ENCODE data around the gene SGMS2. TPM values are rescaled to one million over a fixed set of nuclear protein-coding genes. Genes with fewer than 3 reads are reported as not detected.

Gene SGMS2
- polyA plus RNA-seq, 3 donors = 20.8 to 32.7 (median 23.0) TPM

DNA sequence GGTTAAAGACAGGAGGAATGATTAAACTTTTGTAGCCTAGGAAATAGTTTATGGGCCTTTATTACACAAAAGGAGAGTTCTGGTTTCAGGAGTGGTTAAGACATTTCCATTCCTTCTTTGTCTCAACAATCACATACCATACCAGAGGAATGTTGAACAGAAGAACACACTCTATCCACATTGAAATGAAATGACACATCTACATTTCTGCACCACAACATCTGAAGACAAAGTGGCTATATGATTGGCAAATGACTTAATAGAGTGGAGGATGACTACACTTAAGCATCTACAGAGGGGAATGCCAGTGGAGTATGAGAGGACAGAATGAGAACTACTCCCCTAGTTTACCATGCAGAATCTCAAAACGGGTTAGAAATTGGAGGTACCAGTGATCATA, 114.6 kb downstream of the SGMS2 start:
- WGBS (ENCODE audit: insufficient coverage) = no CpG with 5 or more reads among the region's 1 CpG
- Histone ChIP-seq H3K27ac (ENCODE audit: low read depth in 1 of 2, low read length in 2 of 2) (no peak overlapping the region), H3K79me2 (ENCODE audit: insufficient read depth, low read length) (no peaks in the 10 kb centered on the region), H3K4me1 (ENCODE audit: control insufficient read depth in 1 of 2, insufficient read depth in 2 of 2, low read length in 2 of 2) (peaks cover 8 to 11% of the 10 kb centered on the region in 2 donors), H3K36me3 (replicated peaks in 1 of 2; ENCODE audit: control insufficient read depth in 1 of 2, insufficient read depth in 2 of 2, low read length in 2 of 2) (no peaks in the 10 kb centered on the region), H3K9me3 (replicated peaks in 1 of 2; ENCODE audit: control insufficient read depth in 1 of 2, insufficient read depth in 1 of 2, low read length in 2 of 2) (no peaks in the 10 kb centered on the region), H3K9ac (ENCODE audit: insufficient read depth, low read length, poor library complexity, severe bottlenecking) (no peak overlapping the region), H3K4me3 (replicated peaks in 1 of 3; ENCODE audit: low read depth in 2 of 3, low read length in 3 of 3) (no peak overlapping the region), H2AFZ (ENCODE audit: insufficient read depth, low read depth, low read length, poor library complexity, severe bottlenecking) (no peak overlapping the region), H3K27me3 (ENCODE audit: control insufficient read depth in 2 of 2, insufficient read depth in 2 of 2, low read length in 2 of 2) (no peaks in the 10 kb centered on the region), H4K20me1 (ENCODE audit: insufficient read depth, low read length) (no peaks in the 10 kb centered on the region), H3K4me2 (replicated peaks; ENCODE audit: extremely low read depth, low read length, poor library complexity, severe bottlenecking) (no peak overlapping the region)
- no peak for DNase-seq
- Mint-ChIP-seq H3K4me3 (no peak overlapping the region), H3K9me3 (peaks cover 0 to 3% (median 0%) of the 10 kb centered on the region in 7 donors), H3K27ac (no peak overlapping the region), H3K27me3 (ENCODE audit: low read depth in 3 of 3) (no peaks in the 10 kb centered on the region), H3K36me3 (no peaks in the 10 kb centered on the region), H3K4me1 (peaks cover 14% of the 10 kb centered on the region)
- intact Hi-C loops (cut with micrococcal nuclease) = loop anchor here in 1 of 2 donors (10.0 kb wide), 1 partner anchor 45 kb away; the partner anchor contains the start of gene HADH
- TF ChIP-seq, protein P1, sequence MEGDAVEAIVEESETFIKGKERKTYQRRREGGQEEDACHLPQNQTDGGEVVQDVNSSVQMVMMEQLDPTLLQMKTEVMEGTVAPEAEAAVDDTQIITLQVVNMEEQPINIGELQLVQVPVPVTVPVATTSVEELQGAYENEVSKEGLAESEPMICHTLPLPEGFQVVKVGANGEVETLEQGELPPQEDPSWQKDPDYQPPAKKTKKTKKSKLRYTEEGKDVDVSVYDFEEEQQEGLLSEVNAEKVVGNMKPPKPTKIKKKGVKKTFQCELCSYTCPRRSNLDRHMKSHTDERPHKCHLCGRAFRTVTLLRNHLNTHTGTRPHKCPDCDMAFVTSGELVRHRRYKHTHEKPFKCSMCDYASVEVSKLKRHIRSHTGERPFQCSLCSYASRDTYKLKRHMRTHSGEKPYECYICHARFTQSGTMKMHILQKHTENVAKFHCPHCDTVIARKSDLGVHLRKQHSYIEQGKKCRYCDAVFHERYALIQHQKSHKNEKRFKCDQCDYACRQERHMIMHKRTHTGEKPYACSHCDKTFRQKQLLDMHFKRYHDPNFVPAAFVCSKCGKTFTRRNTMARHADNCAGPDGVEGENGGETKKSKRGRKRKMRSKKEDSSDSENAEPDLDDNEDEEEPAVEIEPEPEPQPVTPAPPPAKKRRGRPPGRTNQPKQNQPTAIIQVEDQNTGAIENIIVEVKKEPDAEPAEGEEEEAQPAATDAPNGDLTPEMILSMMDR (IDR thresholded peaks at IDR 0.05) = no peak

DNA sequence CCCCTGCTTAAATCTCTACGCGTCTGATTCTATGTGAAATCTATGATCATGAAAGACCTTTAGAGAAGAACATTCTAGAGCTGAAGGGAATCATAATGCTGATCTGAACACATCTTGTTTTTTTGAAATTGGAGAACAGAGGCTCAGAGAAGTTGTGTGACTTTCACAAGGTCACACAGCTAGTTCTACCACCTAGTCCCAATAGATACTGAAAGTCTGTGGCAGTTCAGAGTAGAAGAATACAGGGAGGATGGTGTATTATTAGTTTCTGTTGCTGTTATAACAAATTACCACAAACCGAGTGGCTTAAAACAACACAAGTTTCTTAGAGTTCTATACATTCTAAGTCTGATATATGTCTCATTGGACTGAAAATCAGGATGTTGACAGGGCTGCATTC, 121.1 kb downstream of the SGMS2 start:
- Mint-ChIP-seq H3K27ac (no peak overlapping the region), H3K4me1 (peaks cover 5% of the 10 kb centered on the region), H3K4me3 (no peak overlapping the region), H3K9me3 (peaks cover 0 to 3% (median 0%) of the 10 kb centered on the region in 7 donors), H3K27me3 (ENCODE audit: low read depth in 3 of 3) (no peaks in the 10 kb centered on the region), H3K36me3 (peaks cover 0 to 12% of the 10 kb centered on the region in 2 donors)
- WGBS (ENCODE audit: insufficient coverage) = 100% methylated on average over 2 of the region's 3 CpGs
- Histone ChIP-seq H3K4me2 (replicated peaks; ENCODE audit: extremely low read depth, low read length, poor library complexity, severe bottlenecking) (no peak overlapping the region), H3K4me1 (ENCODE audit: control insufficient read depth in 1 of 2, insufficient read depth in 2 of 2, low read length in 2 of 2) (no peaks in the 10 kb centered on the region), H3K27me3 (ENCODE audit: control insufficient read depth in 2 of 2, insufficient read depth in 2 of 2, low read length in 2 of 2) (no peaks in the 10 kb centered on the region), H3K4me3 (replicated peaks in 1 of 3; ENCODE audit: low read depth in 2 of 3, low read length in 3 of 3) (no peak overlapping the region), H3K9ac (ENCODE audit: insufficient read depth, low read length, poor library complexity, severe bottlenecking) (no peak overlapping the region), H4K20me1 (ENCODE audit: insufficient read depth, low read length) (no peaks in the 10 kb centered on the region), H3K79me2 (ENCODE audit: insufficient read depth, low read length) (no peaks in the 10 kb centered on the region), H2AFZ (ENCODE audit: insufficient read depth, low read depth, low read length, poor library complexity, severe bottlenecking) (no peak overlapping the region), H3K9me3 (replicated peaks in 1 of 2; ENCODE audit: control insufficient read depth in 1 of 2, insufficient read depth in 1 of 2, low read length in 2 of 2) (no peaks in the 10 kb centered on the region), H3K36me3 (replicated peaks in 1 of 2; ENCODE audit: control insufficient read depth in 1 of 2, insufficient read depth in 2 of 2, low read length in 2 of 2) (no peaks in the 10 kb centered on the region), H3K27ac (ENCODE audit: low read depth in 1 of 2, low read length in 2 of 2) (no peak overlapping the region)
- no peak for DNase-seq
- intact Hi-C loops (cut with micrococcal nuclease) = no loop called here
- TF ChIP-seq, protein P1 (IDR thresholded peaks at IDR 0.05) = no peak

Measured in CD14-positive monocyte (primary cell).